Osteocyte (in vitro differentiated cells): ENCODE results near the gene PGAP6. TPM values are rescaled to one million over a fixed set of nuclear protein-coding genes. Genes with fewer than 3 reads are reported as not detected.
"Not testable (repeated sequence)": the region's sequence is repeated elsewhere in the genome, so short reads cannot be mapped to it uniquely, and the experiment has no call there.

ENCODE experiments used
- DNase-seq: peaks from one replicate; pipeline ENCODE4 v3.0.0; 2021; ENCODE audit warnings: mixed read lengths; ENCODE audit not compliant: unreplicated experiment; ENCODE audit errors: extremely low spot score
- H3K27ac Mint-ChIP-seq: one replicate; pipeline ENCODE4 v1.8.0; 2021; ENCODE audit warnings: mild to moderate bottlenecking, mixed read lengths; ENCODE audit not compliant: unreplicated experiment
- H3K27me3 Mint-ChIP-seq: one replicate; pipeline ENCODE4 v1.8.0; 2021; ENCODE audit warnings: mixed read lengths; ENCODE audit not compliant: unreplicated experiment
- H3K36me3 Mint-ChIP-seq: one replicate; pipeline ENCODE4 v1.8.0; 2021; ENCODE audit warnings: mixed read lengths; ENCODE audit not compliant: unreplicated experiment
- H3K4me1 Mint-ChIP-seq: one replicate; pipeline ENCODE4 v1.8.0; 2021; ENCODE audit warnings: mixed read lengths; ENCODE audit not compliant: unreplicated experiment
- H3K4me3 Mint-ChIP-seq: one replicate; pipeline ENCODE4 v1.8.0; 2021; ENCODE audit warnings: mild to moderate bottlenecking, moderate library complexity, mixed read lengths; ENCODE audit not compliant: unreplicated experiment
- H3K9me3 Mint-ChIP-seq: one replicate; pipeline ENCODE4 v1.8.0; 2021; ENCODE audit warnings: mixed read lengths; ENCODE audit not compliant: unreplicated experiment
- CTCF ChIP-seq: fragments of 200-600 bp; sonication (generic); IDR thresholded peaks from 2 replicates; pipeline ENCODE4 v1.5.0; 2021; ENCODE audit warnings: antibody characterized with exemption, mild to moderate bottlenecking, moderate library complexity
- total RNA-seq: library from RNA; stranded (reverse); gene quantifications from 2 replicates; pipeline ENCODE4 v1.2.1, GENCODE V29; 2021

Gene PGAP6
- total RNA-seq, 1 donor from 2014 or later: 59.3 TPM

GRCh38 chr16:425740-426114 lies 43.9 kb upstream of the PGAP6 start:
- no peak for DNase-seq
- H3K9me3 Mint-ChIP-seq: no peaks in the 10 kb centered on the region
- peaks cover 44% of the 10 kb centered on the region for H3K4me1 Mint-ChIP-seq
- TF ChIP-seq CTCF: no peak
- no peaks in the 10 kb centered on the region for H3K27me3 Mint-ChIP-seq
- peak overlapping the region; percentile 93 for H3K27ac Mint-ChIP-seq
- peak overlapping the region; percentile 80 for H3K4me3 Mint-ChIP-seq
- peaks cover 7% of the 10 kb centered on the region for H3K36me3 Mint-ChIP-seq

DNA sequence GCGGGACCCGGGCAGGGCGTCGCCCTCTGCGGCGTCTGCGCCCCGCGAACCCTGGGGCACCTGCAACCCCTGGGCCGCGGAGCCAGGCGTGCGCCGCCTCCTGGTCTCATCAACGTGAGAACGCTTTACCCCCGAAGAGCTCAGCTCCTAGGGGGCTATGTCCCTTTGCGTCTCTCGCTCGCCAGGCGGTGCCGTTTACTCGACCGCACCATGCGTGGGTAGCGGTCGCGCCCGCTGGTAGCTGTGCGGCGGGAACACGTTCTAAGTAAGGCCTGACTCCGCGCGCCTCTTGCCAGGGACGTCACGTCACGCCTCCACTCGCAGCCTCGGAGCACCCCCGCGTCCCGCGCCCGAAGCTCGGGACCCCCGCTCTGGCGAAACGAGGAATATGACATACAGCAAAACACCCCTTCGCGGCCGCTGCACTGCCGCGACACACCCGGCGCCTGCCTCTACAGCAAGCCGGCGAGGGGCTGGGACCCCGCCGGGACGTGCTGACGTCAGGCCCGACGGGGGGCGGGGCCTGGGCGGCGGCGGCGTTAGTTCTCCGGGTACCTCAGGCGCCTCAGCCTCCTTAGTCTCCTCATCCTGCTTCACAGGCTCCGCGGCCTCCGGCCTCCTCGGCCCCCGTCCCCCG lies 43.4 kb upstream of the PGAP6 start, which contains the start of gene RAB11FIP3:
RAB11FIP3 (plus strand) TSS at position 568 of the 637 bp plus-strand sequence. CDS start 358 bp downstream, outside the sequence.
- Mint-ChIP-seq H3K4me1 (peaks cover 44% of the 10 kb centered on the region), H3K36me3 (peaks cover 7% of the 10 kb centered on the region), H3K4me3 (peak within 1 kb of the TSS; percentile 80), H3K9me3 (no peaks in the 10 kb centered on the region), H3K27me3 (no peaks in the 10 kb centered on the region), H3K27ac (peak within 1 kb of the TSS; percentile 93)
- no peak for TF ChIP-seq CTCF
- peak; percentile 92 for DNase-seq

DNA sequence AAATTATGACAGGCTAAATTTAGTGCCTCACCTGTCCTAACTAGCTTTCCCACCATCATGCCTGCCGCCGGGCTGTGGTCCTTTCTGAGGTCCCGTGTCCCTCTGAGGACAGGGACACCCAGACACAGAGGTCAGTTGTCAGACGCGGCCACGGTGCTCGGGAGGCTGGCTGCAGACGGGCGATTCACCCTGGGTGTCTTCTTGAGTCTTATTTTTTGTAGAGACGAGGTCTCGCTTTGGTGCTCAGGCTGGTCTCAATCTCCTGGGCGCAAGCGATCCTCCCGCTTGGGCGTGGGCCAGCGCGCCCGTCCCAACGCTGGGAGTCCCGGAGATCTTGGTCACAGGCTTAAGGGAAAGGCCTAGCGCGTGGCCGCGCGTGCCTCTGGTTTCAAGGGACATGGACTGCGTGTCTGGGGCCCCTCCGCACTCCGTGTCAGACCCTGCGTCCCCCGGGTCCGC lies 42.9 kb upstream of the PGAP6 start:
- Mint-ChIP-seq H3K4me3 (peak overlapping the region; percentile 70), H3K9me3 (no peaks in the 10 kb centered on the region), H3K36me3 (peaks cover 7% of the 10 kb centered on the region), H3K27ac (peak overlapping the region; percentile 93), H3K4me1 (peaks cover 39% of the 10 kb centered on the region), H3K27me3 (no peaks in the 10 kb centered on the region)
- TF ChIP-seq CTCF: no peak
- DNase-seq: no peak

DNA sequence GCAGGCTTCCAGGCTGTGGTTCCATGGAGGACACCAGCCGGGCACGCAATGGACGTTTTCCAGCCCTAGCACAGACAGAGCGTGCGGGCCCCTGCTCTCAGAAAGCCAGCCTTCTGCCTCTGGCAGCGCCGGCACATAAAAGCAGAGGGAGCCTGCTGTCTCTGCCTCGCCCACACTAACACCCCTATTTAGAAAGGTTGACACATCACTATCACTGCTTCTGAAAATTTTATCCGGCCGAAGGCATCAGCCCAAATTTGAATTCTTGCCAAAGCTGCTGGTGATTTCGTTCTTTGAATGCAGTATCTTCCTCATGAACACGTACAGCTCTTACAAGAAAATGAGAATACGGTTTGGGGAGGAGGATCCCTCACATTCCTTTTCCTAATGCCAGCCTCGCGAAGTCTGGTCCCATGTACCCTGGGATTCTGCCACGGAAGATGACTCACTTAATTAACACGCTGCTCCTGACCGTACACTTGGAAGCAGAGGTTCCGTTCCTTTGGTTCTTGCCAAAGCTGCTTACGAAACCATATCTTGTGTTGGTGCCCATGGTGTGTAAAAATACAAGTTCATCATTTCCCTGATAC lies 42.4 kb upstream of the PGAP6 start:
- no peak for DNase-seq
- peaks cover 39% of the 10 kb centered on the region for H3K4me1 Mint-ChIP-seq
- TF ChIP-seq CTCF: no peak
- H3K27me3 Mint-ChIP-seq: no peaks in the 10 kb centered on the region
- peak overlapping the region; percentile 93 for H3K27ac Mint-ChIP-seq
- H3K36me3 Mint-ChIP-seq: peaks cover 6% of the 10 kb centered on the region
- peak overlapping the region; percentile 70 for H3K4me3 Mint-ChIP-seq
- H3K9me3 Mint-ChIP-seq: no peaks in the 10 kb centered on the region

GRCh38 chr16:422179-422578 lies 40.4 kb upstream of the PGAP6 start:
- not testable (repeated sequence) for H3K36me3 Mint-ChIP-seq, H3K27ac Mint-ChIP-seq, H3K4me3 Mint-ChIP-seq, DNase-seq, H3K9me3 Mint-ChIP-seq, H3K27me3 Mint-ChIP-seq
- H3K4me1 Mint-ChIP-seq: peaks cover 19% of the 10 kb centered on the region

DNA sequence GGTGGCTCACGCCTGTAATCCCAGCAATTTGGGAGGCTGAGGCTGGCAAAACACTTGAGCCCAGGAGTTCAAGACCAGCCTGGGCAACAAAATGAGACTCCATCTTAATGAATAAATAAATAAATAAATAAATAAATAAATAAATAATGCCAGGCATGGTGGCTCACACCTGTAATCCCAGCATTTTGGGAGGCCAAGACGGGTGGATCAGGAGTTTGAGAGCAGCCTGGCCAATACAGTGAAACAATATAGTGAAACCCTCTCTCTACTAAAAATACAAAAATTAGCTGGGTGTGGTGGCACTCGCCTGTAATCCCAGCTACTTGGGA lies 33.4 kb upstream of the PGAP6 start:
- DNase-seq, H3K4me1 Mint-ChIP-seq, H3K27me3 Mint-ChIP-seq, H3K9me3 Mint-ChIP-seq, H3K36me3 Mint-ChIP-seq, H3K27ac Mint-ChIP-seq, H3K4me3 Mint-ChIP-seq: not testable (repeated sequence)
